ENCODE data around the gene PRR7.
"Not testable (repeated sequence)": the region's sequence is repeated elsewhere in the genome, so short reads cannot be mapped to it uniquely, and the experiment has no call there.

PRR7 gene

GRCh38 chr5:177482359-177482795 lies 35.8 kb downstream of the PRR7 start:
- no peak for DNase-seq (ENCODE audit: extremely low read depth in 1 of 2, low read depth in 1 of 2)

GRCh38 chr5:177483042-177483441 lies 36.4 kb downstream of the PRR7 start:
- DNase-seq (ENCODE audit: extremely low read depth in 1 of 2, low read depth in 1 of 2), result no peak

GRCh38 chr5:177483994-177484901 lies 37.6 kb downstream of the PRR7 start:
- DNase-seq (ENCODE audit: extremely low read depth in 1 of 2, low read depth in 1 of 2), result no peak

GRCh38 chr5:177484902-177485549 lies 38.4 kb downstream of the PRR7 start:
- no peak for DNase-seq (ENCODE audit: extremely low read depth in 1 of 2, low read depth in 1 of 2)

- DNase-seq (ENCODE audit: extremely low read depth in 1 of 2, low read depth in 1 of 2), result not testable (repeated sequence)
Measured at GRCh38 chr5:177485753-177486152, 39.1 kb downstream of the PRR7 start.

GRCh38 chr5:177486256-177486655 lies 39.6 kb downstream of the PRR7 start:
- no peak for DNase-seq (ENCODE audit: extremely low read depth in 1 of 2, low read depth in 1 of 2)

GRCh38 chr5:177487144-177487543 lies 40.5 kb downstream of the PRR7 start:
- no peak for DNase-seq (ENCODE audit: extremely low read depth in 1 of 2, low read depth in 1 of 2)

GRCh38 chr5:177487975-177488374 lies 41.4 kb downstream of the PRR7 start:
- no peak for DNase-seq (ENCODE audit: extremely low read depth in 1 of 2, low read depth in 1 of 2)

- DNase-seq (ENCODE audit: extremely low read depth in 1 of 2, low read depth in 1 of 2), result no peak
Measured at GRCh38 chr5:177489119-177489716, 42.6 kb downstream of the PRR7 start.

- no peak for DNase-seq (ENCODE audit: extremely low read depth in 1 of 2, low read depth in 1 of 2)
Measured at GRCh38 chr5:177490311-177490991, 43.8 kb downstream of the PRR7 start.

- no peak for DNase-seq (ENCODE audit: extremely low read depth in 1 of 2, low read depth in 1 of 2)
Measured at GRCh38 chr5:177490992-177491391, 44.4 kb downstream of the PRR7 start.

GRCh38 chr5:177491429-177491945 lies 44.9 kb downstream of the PRR7 start:
- DNase-seq (ENCODE audit: extremely low read depth in 1 of 2, low read depth in 1 of 2), result no peak

- DNase-seq (ENCODE audit: extremely low read depth in 1 of 2, low read depth in 1 of 2), result no peak
Measured at GRCh38 chr5:177491983-177492746, 45.6 kb downstream of the PRR7 start.

- DNase-seq (ENCODE audit: extremely low read depth in 1 of 2, low read depth in 1 of 2), result no peak
Measured at GRCh38 chr5:177492841-177493240, 46.2 kb downstream of the PRR7 start.

GRCh38 chr5:177493795-177494345 lies 47.3 kb downstream of the PRR7 start:
- DNase-seq (ENCODE audit: extremely low read depth in 1 of 2, low read depth in 1 of 2), result no peak

- DNase-seq (ENCODE audit: extremely low read depth in 1 of 2, low read depth in 1 of 2), result no peak
Measured at GRCh38 chr5:177494346-177495195, 48.0 kb downstream of the PRR7 start.

GRCh38 chr5:177495243-177496060 lies 48.8 kb downstream of the PRR7 start:
- no peak for DNase-seq (ENCODE audit: extremely low read depth in 1 of 2, low read depth in 1 of 2)

- no peak for DNase-seq (ENCODE audit: extremely low read depth in 1 of 2, low read depth in 1 of 2)
Measured at GRCh38 chr5:177496070-177496726, 49.6 kb downstream of the PRR7 start.
